Middle frontal gyrus (tissue), 1 donor: ENCODE results near the gene GRIP2.

Source experiments
- DNase-seq: peaks from one replicate; pipeline ENCODE4 v3.0.0-alpha.2; 2015; ENCODE audit warnings: low spot score; ENCODE audit errors: extremely low spot score

GRIP2 gene

GRCh38 chr3:14485981-14486380 lies 54.2 kb downstream of the GRIP2 start:
- DNase-seq: no peak

GRCh38 chr3:14484741-14485140 lies 55.4 kb downstream of the GRIP2 start:
- DNase-seq: no peak

- no peak for DNase-seq
Measured at GRCh38 chr3:14483286-14483685, 56.9 kb downstream of the GRIP2 start.

GRCh38 chr3:14482271-14482721 lies 57.8 kb downstream of the GRIP2 start:
- no peak for DNase-seq

GRCh38 chr3:14481646-14482036 lies 58.5 kb downstream of the GRIP2 start:
- no peak for DNase-seq

- no peak for DNase-seq
Measured at GRCh38 chr3:14481018-14481645, 59.0 kb downstream of the GRIP2 start.

GRCh38 chr3:14480207-14481017 lies 59.7 kb downstream of the GRIP2 start:
- DNase-seq: no peak

- no peak for DNase-seq
Measured at GRCh38 chr3:14479591-14479990, 60.6 kb downstream of the GRIP2 start.

DNA sequence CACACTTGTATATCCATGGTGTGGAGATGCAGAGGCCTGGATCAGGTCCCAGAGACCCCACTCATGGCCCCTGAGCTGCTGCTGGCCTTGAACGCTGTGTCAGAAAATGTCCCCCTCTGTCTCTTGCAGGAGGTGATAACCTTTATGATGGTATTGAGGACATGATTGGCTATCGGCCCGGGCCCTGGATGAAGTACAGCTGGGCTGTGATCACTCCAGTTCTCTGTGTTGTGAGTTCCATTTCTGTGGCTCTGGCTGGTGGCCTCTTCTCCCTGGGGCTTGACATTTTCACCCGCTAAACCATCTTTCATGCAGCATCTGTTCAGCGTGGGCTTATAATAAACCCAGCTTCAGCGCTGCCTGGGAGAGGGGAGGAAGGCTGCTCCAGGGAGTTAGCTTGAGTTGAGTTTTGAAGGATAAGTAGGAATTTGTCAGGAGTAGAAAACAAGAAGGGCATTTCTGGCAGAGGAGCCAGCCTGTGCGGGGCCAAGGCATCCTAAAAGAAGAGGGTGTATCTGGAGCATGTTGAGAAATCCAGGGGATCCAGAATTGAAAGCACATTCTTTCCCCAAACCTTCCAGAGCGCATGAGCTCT lies 61.1 kb downstream of the GRIP2 start:
- no peak for DNase-seq

- DNase-seq: no peak
Measured at GRCh38 chr3:14477311-14477935, 62.7 kb downstream of the GRIP2 start.

DNA sequence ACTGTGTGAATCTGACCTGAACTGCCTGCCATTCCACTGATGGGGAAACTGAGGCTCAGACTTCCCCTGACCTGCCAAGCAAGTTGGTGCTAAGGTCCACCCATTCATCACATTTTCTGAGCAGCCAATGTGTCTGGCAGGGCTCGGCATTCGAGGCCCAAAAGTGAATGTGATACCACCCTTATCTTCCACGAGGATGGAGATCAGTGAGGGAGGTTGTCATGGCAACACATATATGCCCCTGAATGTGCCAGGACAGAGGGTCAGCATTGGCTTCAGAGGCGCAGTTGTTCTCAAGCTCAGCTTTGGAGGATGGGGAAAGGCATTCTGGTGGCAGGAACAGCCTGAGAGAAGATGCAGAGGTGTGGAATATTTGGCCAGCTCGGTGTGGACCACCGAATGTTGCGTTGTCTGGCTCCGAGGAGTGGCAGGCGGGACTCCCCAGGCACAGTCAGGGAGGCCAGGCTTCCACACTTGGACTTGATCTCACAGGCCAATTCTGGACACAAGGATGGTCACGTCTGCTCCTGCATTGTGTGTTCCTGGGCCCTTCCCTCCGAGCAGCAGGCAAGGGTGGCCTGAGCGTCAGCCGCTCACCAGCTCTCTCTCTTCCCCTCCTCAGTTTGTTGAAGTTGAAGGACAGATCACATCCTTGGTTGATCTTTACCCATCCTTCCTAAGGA lies 63.4 kb downstream of the GRIP2 start:
- DNase-seq: no peak

- DNase-seq: no peak
Measured at GRCh38 chr3:14475621-14476020, 64.5 kb downstream of the GRIP2 start.

- DNase-seq: no peak
Measured at GRCh38 chr3:14474363-14475081, 65.6 kb downstream of the GRIP2 start.

DNA sequence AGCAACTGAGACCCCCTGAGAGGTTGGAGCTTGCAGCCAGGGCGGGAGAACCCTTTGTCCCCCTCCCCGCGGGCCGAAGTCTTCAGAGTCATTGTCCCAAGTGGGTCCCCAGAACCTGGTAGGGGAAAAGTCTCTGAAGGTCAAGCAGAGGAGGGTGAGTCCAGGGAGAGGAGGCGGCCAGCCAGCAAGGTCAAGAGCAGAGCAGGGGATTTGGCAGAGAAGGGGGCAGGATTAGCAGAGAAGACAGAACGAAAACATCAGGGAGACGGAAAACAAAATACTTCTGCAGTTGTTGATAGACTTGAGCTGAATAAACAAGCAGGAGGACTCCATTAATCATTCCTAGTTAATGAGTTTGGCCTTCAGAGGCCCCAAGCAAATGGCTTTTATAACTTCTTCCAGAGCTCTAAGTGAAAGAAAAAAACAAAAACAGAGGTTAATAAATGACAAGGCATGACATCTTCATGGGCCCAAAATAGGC lies 66.7 kb downstream of the GRIP2 start:
- no peak for DNase-seq

GRCh38 chr3:14472471-14473351 lies 67.4 kb downstream of the GRIP2 start:
- DNase-seq: no peak

- DNase-seq: no peak
Measured at GRCh38 chr3:14471690-14472089, 68.5 kb downstream of the GRIP2 start.

GRCh38 chr3:14471016-14471415 lies 69.1 kb downstream of the GRIP2 start:
- DNase-seq: no peak

GRCh38 chr3:14470461-14470860 lies 69.7 kb downstream of the GRIP2 start:
- DNase-seq: no peak

GRCh38 chr3:14468621-14468981 lies 71.5 kb downstream of the GRIP2 start:
- no peak for DNase-seq
